Measurements from ENCODE around the gene ADNP. TPM values are rescaled to one million over a fixed set of nuclear protein-coding genes. Genes with fewer than 3 reads are reported as not detected.
A peak's percentile ranks its signal among the peaks of the same experiment; 100 is the strongest.

The ADNP gene
- total and polyA plus RNA-seq, 2 of the 4 experiments (the other 2 are of a cell fraction), result 23.3 to 24.8 TPM

GRCh38 chr20:50865114-50865513 lies 66.1 kb downstream of the ADNP start:
- no peak overlapping the region for H2BK5ac ChIP-seq (ENCODE audit: low read depth, low read length, poor library complexity, severe bottlenecking)
- no peaks in the 10 kb centered on the region for H3K9me3 ChIP-seq (ENCODE audit: control insufficient read depth, insufficient read depth, low read length)
- no peak overlapping the region for H3K56ac ChIP-seq (ENCODE audit: extremely low read depth, insufficient read depth, low read length)
- H2BK20ac ChIP-seq (ENCODE audit: low read depth, low read length), result no peak overlapping the region
- ATAC-seq (ENCODE audit: low read depth) (no peak), DNase-seq (no peak)
- H2BK15ac ChIP-seq (ENCODE audit: low read depth, low read length), result no peak overlapping the region
- WGBS, 2 experiments (ENCODE audit: extremely low coverage in 2 of 2, insufficient read length in 1 of 2), result 88% methylated on average over 1 of the region's 6 CpGs; no CpG with 5 or more reads in 1 of the 2 experiments
- H4K91ac ChIP-seq (ENCODE audit: insufficient read depth, low read depth, low read length), result no peak overlapping the region
- intact Hi-C loops (cut with micrococcal nuclease) (no loop called here), dilution Hi-C loops (cut with HindIII; ENCODE audit: low sequenced_read_pairs, unreplicated experiment) (no loop called here), in situ Hi-C loops (cut with MboI; ENCODE audit: low sequenced_read_pairs) (no loop called here)
- no peak overlapping the region for H4K8ac ChIP-seq (ENCODE audit: low read depth in 2 of 2, low read length in 2 of 2)
- ChIA-PET CTCF (no interaction called here), POLR2A (ENCODE audit: unreplicated experiment) (no interaction called here)
- H3K14ac ChIP-seq (replicated peaks; ENCODE audit: low read depth, low read length), result no peak overlapping the region
- H3K9me1 ChIP-seq (ENCODE audit: insufficient read depth, low read length), result peaks cover 27% of the 10 kb centered on the region
- H3K4me2 ChIP-seq (ENCODE audit: low read depth, low read length), result no peak overlapping the region
- peak overlapping the region; percentile 44 for H2AK9ac ChIP-seq (replicated peaks; ENCODE audit: low read depth, low read length, poor library complexity)
- H4K20me1 ChIP-seq (ENCODE audit: insufficient read depth, low read length), result peaks cover 17% of the 10 kb centered on the region; the same call in 1 of the 2 replicates
- H3K9ac ChIP-seq (ENCODE audit: low read depth, low read length), result no peak overlapping the region
- H3K27me3 ChIP-seq (ENCODE audit: control insufficient read depth, insufficient read depth, low read length), result no peaks in the 10 kb centered on the region
- peaks cover 14% of the 10 kb centered on the region for H3K4me1 ChIP-seq (ENCODE audit: control insufficient read depth, insufficient read depth, low read length)
- H4K5ac ChIP-seq (ENCODE audit: low read depth, low read length), result no peak overlapping the region
- no peak overlapping the region for H3K23ac ChIP-seq (ENCODE audit: low read depth, low read length)
- no peak for TF ChIP-seq RFX5 (IDR thresholded peaks at IDR 0.05; ENCODE audit: low read depth, low read length)
- no peak for TF ChIP-seq NFE2L2 (IDR thresholded peaks at IDR 0.05; ENCODE audit: low read depth, low read length)
- TF ChIP-seq POLR2A (IDR thresholded peaks at IDR 0.05; ENCODE audit: low read depth, low read length), result no peak
- no peak for TF ChIP-seq CEBPB (IDR thresholded peaks at IDR 0.05; ENCODE audit: low read depth, low read length)
- no peak for TF ChIP-seq MAZ (IDR thresholded peaks at IDR 0.05; ENCODE audit: borderline replicate concordance, low read depth, low read length)
- no peak for TF ChIP-seq FOS (IDR thresholded peaks at IDR 0.05; ENCODE audit: low read depth, low read length)
- no peak for TF ChIP-seq MXI1 (IDR thresholded peaks at IDR 0.05; ENCODE audit: borderline replicate concordance, low read depth, low read length)
- no peak for TF ChIP-seq RAD21 (IDR thresholded peaks at IDR 0.05; ENCODE audit: low read length)
- no peak for TF ChIP-seq RCOR1 (IDR thresholded peaks at IDR 0.05; ENCODE audit: insufficient replicate concordance, low read length)
- no peak for TF ChIP-seq USF2 (IDR thresholded peaks at IDR 0.05; ENCODE audit: low read depth, low read length)
- TF ChIP-seq CTCF (conservative IDR thresholded peaks at IDR 0.05; ENCODE audit: low read depth, low read length), result no peak
- no peak for TF ChIP-seq CHD1 (IDR thresholded peaks at IDR 0.05; ENCODE audit: low read depth, low read length)
- TF ChIP-seq SMC3 (IDR thresholded peaks at IDR 0.05; ENCODE audit: low read depth, low read length), result no peak
- TF ChIP-seq MAFK (IDR thresholded peaks at IDR 0.05; ENCODE audit: low read depth, low read length), result no peak
- no peak for TF ChIP-seq BHLHE40 (IDR thresholded peaks at IDR 0.05; ENCODE audit: low read depth, low read length)
- no peak for TF ChIP-seq ELK1 (IDR thresholded peaks at IDR 0.05; ENCODE audit: borderline replicate concordance, low read depth, low read length)
- H2AK5ac ChIP-seq (ENCODE audit: low read depth, low read length), result no peak overlapping the region; the same call in 1 of the 2 replicates
- 0 out of 2 replicates have a peak overlapping the region, but pooled peaks have one; percentile 17 for H3K4ac ChIP-seq (ENCODE audit: low read depth, low read length)
- BruUV-seq (replicated peaks), result no TSS peak
- no peak overlapping the region for H2AFZ ChIP-seq (replicated peaks; ENCODE audit: low read length, poor library complexity)
- no peak overlapping the region for H3K4me3 ChIP-seq (ENCODE audit: insufficient read depth, low read depth, low read length)
- no peak overlapping the region for H3K27ac ChIP-seq (ENCODE audit: insufficient read depth, low read length)
- no peak overlapping the region for H3K18ac ChIP-seq (ENCODE audit: low read depth, low read length)
- no peaks in the 10 kb centered on the region for H3K36me3 ChIP-seq (ENCODE audit: control insufficient read depth, insufficient read depth, low read length)
- H3K79me1 ChIP-seq (ENCODE audit: low read depth in 1 of 2, low read length in 2 of 2), result peaks cover 0 to 19% of the 10 kb centered on the region in 2 experiments; a peak in 2 of 4 replicates
- no peak overlapping the region for H2BK120ac ChIP-seq (ENCODE audit: low read depth, low read length)

All from IMR-90 (cell line).